Progenitor cell of endocrine pancreas (in vitro differentiated cells): ENCODE measurements around the gene APCDD1. TPM values are rescaled to one million over a fixed set of nuclear protein-coding genes. Genes with fewer than 3 reads are reported as not detected.
A peak's percentile ranks its signal among the peaks of the same experiment; 100 is the strongest.

Experiments used
- DNase-seq: peaks from one replicate; pipeline ENCODE4 v3.0.0; 2021; ENCODE audit warnings: low spot score; ENCODE audit not compliant: unreplicated experiment
- H3K27ac Mint-ChIP-seq: 2 replicates; pipeline ENCODE4 v1.8.0; 2021; ENCODE audit warnings: mild to moderate bottlenecking, moderate library complexity, mixed read lengths
- H3K27me3 Mint-ChIP-seq: 2 replicates; pipeline ENCODE4 v1.8.0; 2021; ENCODE audit warnings: mixed read lengths
- H3K36me3 Mint-ChIP-seq: 2 replicates; pipeline ENCODE4 v1.8.0; 2022; ENCODE audit warnings: mixed read lengths; ENCODE audit not compliant: insufficient read depth
- H3K4me1 Mint-ChIP-seq: 2 replicates; pipeline ENCODE4 v1.8.0; 2021; ENCODE audit warnings: low read depth, mixed read lengths
- H3K4me3 Mint-ChIP-seq: 2 replicates; pipeline ENCODE4 v1.8.0; 2021; ENCODE audit warnings: low read depth, mild to moderate bottlenecking, moderate library complexity, mixed read lengths
- H3K9me3 Mint-ChIP-seq: 2 replicates; pipeline ENCODE4 v1.8.0; 2021; ENCODE audit warnings: low read depth, mixed read lengths
- CTCF ChIP-seq: fragments of 200-600 bp; sonication (generic); IDR thresholded peaks from one replicate; pipeline ENCODE4 v1.5.0; 2021; ENCODE audit warnings: antibody characterized with exemption, mild to moderate bottlenecking; ENCODE audit not compliant: unreplicated experiment
- total RNA-seq: library from RNA; stranded (reverse); gene quantifications from 2 replicates; pipeline ENCODE4 v1.2.1, GENCODE V29; 2021

APCDD1 gene
- total RNA-seq, 1 donor from 2014 or later: 9.7 TPM

GRCh38 chr18:10525371-10525691, 70.9 kb downstream of the APCDD1 start:
- Mint-ChIP-seq H3K27ac (no peak overlapping the region), H3K4me1 (peaks cover 17% of the 10 kb centered on the region), H3K36me3 (no peaks in the 10 kb centered on the region), H3K27me3 (peaks cover 10% of the 10 kb centered on the region), H3K4me3 (peak overlapping the region; percentile 96), H3K9me3 (no peaks in the 10 kb centered on the region)
- TF ChIP-seq CTCF: no peak
- DNase-seq: no peak

GRCh38 chr18:10525697-10526560, 71.5 kb downstream of the APCDD1 start, which contains the start of gene NAPG:
Gene NAPG, plus strand, starts transcription at chr18:10526027. Its CDS starts 76 bp downstream, at chr18:10526103.
- H3K36me3 Mint-ChIP-seq: no peaks in the 10 kb centered on the region
- TF ChIP-seq CTCF: no peak
- peaks cover 10% of the 10 kb centered on the region for H3K27me3 Mint-ChIP-seq
- peak; percentile 80 for DNase-seq
- peak within 1 kb of the TSS; percentile 98 for H3K27ac Mint-ChIP-seq
- peaks cover 17% of the 10 kb centered on the region for H3K4me1 Mint-ChIP-seq
- peak within 1 kb of the TSS; percentile 96 for H3K4me3 Mint-ChIP-seq
- H3K9me3 Mint-ChIP-seq: no peaks in the 10 kb centered on the region

GRCh38 chr18:10526561-10526949, 72.1 kb downstream of the APCDD1 start:
- DNase-seq: no peak
- peak overlapping the region; percentile 96 for H3K4me3 Mint-ChIP-seq
- peaks cover 9% of the 10 kb centered on the region for H3K27me3 Mint-ChIP-seq
- no peaks in the 10 kb centered on the region for H3K36me3 Mint-ChIP-seq
- H3K9me3 Mint-ChIP-seq: no peaks in the 10 kb centered on the region
- H3K27ac Mint-ChIP-seq: peak overlapping the region; percentile 91
- H3K4me1 Mint-ChIP-seq: peaks cover 17% of the 10 kb centered on the region
- no peak for TF ChIP-seq CTCF

- H3K4me3 Mint-ChIP-seq: peak overlapping the region; percentile 39
- peaks cover 3% of the 10 kb centered on the region for H3K36me3 Mint-ChIP-seq
- no peak for TF ChIP-seq CTCF
- peak overlapping the region; percentile 22 for H3K27ac Mint-ChIP-seq
- no peaks in the 10 kb centered on the region for H3K27me3 Mint-ChIP-seq
- H3K9me3 Mint-ChIP-seq: no peaks in the 10 kb centered on the region
- H3K4me1 Mint-ChIP-seq: peaks cover 20% of the 10 kb centered on the region
- DNase-seq: no peak
Measured at GRCh38 chr18:10528439-10528838, 74.0 kb downstream of the APCDD1 start.

- H3K27ac Mint-ChIP-seq: no peak overlapping the region
- H3K36me3 Mint-ChIP-seq: peaks cover 4% of the 10 kb centered on the region
- H3K4me3 Mint-ChIP-seq: no peak overlapping the region
- no peaks in the 10 kb centered on the region for H3K9me3 Mint-ChIP-seq
- peaks cover 20% of the 10 kb centered on the region for H3K4me1 Mint-ChIP-seq
- TF ChIP-seq CTCF: no peak
- no peaks in the 10 kb centered on the region for H3K27me3 Mint-ChIP-seq
- DNase-seq: no peak
Measured at GRCh38 chr18:10530002-10530401, 75.6 kb downstream of the APCDD1 start.
